Stimulated activated CD4-positive, alpha-beta T cell treated with anti-CD3 and anti-CD28 coated beads, Interleukin-12 subunit alpha, Interleukin-12 subunit beta, amount 100 ng/mL, for 48 hours (primary cell): Measurements from ENCODE around the gene TNN.
"Not testable (repeated sequence)": the region's sequence is repeated elsewhere in the genome, so short reads cannot be mapped to it uniquely, and the experiment has no call there.

Source experiments
- DNase-seq, 3 donors: peaks; one replicate each; pipeline ENCODE4 v3.0.0-alpha.2; 2020; ENCODE audit warnings: low read depth in 2 of 3, low spot score in 1 of 3

TNN gene

DNA sequence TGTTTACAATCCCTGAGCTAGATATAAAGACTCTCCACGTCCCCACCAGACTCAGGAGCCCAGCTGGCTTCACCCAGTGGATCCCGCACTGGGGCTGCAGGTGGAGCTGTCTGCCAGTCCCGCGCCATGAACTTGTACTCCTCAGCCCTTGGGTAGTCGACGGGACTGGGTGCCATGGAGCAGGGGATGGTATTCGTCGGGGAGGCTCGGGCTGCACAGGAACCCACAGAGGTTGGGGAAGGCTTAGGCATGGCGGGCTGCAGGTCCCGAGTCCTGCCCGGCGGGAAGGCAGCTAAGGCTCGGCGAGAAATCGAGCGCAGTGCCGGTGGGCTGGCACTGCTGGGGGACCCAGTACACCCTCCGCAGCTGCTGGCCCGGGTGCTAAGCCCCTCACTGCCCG lies 34.5 kb downstream of the TNN start:
- not testable (repeated sequence) for DNase-seq

DNA sequence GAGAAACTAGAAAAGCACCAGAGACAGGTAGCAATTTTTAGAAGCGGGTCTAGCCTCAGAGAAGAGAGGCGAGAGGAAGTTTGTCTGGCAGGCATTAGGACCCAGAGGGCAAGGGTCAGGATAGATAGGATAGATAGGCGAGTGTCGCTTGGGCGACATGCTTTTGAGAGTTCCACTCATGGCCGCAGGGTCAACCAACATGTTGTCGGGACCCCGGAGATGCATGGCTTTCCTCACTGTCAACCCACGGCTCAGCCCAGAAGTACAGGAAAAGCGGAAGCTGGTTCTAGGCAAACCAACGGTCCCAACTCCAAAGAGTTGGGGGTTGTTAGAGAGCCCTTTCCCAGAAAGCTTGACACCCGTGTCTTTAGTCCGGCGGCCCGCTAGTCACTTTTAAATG lies 38.9 kb downstream of the TNN start:
- DNase-seq: not testable (repeated sequence)

DNA sequence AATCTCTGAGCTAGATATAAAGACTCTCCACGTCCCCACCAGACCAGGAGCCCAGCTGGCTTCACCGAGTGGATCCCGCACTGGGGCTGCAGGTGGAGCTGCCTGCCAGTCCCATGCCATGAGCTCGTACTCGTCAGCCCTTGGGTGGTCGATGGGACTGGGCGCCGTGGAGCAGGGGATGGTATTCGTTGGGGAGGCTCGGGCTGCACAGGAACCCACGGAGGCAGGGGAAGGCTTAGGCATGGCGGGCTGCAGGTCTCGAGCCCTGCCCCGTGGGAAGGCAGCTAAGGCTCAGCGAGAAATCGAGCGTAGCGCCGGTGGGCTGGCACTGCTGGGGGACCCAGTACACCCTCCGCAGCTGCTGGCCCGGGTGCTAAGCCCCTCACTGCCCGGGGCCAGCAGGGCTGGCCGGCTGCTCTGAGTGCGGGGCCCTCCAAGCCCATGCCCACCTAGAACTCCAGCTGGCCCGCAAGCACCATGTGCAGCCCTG lies 40.7 kb downstream of the TNN start:
- not testable (repeated sequence) for DNase-seq

DNA sequence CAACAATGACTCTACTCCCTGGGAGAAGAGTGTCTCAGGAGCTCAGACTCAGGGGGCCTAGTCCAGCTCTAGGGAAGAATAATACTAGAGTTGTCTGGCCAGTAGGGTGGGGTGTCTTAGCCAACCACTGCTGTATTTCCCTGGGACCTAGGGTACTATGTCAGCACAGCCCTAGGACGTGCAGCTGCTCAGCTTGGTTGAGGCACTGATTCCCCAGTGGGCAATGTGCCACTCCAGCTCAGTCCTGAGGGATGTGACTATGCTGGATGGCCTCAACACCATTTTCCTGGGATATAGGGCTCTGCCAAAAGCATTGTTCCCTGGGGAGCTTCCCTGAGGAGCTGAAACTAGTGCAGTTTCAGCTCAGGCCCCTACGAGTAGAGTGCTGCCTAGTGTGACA lies 47.4 kb downstream of the TNN start:
- no peak for DNase-seq

DNA sequence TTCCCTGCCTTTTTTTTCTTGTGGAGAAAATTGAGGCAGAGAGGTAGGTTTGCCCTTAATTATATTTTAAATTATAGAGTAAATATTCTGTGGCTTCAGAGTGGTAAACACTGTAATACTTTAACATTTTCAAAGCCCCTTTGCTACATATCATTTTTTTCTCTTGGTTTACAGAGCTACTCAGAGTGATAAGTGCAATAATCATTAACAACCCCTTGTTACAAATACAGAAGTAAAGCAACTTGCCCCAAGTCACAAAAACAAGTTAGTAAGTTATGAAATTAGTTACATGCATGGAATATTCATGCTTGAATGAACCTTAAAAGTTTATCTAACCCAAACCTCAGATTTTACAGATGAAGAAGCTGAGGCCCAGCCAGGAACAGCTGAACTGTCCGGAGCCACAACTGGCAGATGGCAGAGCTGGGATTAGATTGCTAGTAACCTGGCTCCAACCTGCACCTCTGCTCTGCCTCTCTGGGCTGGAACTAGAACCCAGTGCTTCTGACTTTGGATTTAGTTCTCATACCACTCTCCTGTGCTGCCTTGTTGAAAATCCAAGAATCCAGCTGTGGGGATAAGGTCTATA lies 48.7 kb downstream of the TNN start:
- DNase-seq: no peak

DNA sequence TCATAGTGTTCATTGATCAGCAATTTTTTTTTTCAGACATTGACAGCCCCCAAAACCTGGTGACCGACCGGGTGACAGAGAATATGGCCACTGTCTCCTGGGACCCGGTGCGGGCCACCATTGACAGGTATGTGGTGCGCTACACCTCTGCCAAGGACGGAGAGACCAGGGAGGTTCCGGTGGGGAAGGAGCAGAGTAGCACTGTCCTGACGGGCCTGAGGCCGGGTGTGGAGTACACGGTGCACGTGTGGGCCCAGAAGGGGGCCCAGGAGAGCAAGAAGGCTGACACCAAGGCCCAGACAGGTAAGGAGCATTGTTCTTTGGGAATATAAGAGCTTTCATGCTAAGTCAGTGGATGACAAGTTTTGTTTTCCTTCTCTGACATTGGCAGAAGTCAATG lies 49.3 kb downstream of the TNN start:
- DNase-seq: no peak

DNA sequence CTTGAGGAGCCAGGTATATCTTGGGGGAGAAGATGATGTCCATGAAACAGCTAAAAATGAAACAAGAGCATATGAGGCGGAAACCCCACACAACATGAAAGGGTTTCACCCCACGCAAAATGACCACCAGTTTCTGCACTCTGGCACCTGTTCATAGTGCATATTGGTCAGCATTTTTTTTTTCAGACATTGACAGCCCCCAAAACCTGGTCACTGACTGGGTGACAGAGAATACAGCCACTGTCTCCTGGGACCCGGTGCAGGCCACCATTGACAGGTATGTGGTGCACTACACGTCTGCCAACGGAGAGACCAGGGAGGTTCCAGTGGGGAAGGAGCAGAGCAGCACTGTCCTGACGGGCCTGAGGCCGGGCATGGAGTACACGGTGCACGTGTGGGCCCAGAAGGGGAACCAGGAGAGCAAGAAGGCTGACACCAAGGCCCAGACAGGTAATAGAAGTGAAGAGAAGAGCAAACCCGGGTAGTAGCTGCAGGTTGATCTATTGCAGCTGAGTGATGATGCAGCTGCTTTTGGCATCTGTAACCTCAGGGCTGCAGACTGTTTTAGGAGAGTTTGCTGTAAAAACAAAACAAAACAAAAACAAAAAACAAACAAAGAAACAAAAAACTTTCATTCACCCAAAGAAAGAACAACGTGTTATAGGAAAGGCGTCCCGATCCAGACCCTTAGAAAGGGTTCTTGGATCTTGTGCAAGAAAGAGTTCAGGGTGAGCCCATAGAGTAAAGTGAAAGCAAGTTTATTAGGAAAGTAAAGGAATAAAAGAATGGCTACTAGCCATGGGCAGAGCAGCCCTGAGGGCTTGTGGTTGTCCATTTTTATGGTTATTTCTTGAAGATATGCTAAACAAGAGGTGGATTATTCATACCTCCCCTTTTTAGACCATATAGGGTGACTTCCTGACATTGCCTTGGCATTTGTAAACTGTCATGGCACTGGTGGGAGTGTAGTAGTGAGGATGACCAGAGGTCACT lies 51.0 kb downstream of the TNN start:
- DNase-seq: no peak

DNA sequence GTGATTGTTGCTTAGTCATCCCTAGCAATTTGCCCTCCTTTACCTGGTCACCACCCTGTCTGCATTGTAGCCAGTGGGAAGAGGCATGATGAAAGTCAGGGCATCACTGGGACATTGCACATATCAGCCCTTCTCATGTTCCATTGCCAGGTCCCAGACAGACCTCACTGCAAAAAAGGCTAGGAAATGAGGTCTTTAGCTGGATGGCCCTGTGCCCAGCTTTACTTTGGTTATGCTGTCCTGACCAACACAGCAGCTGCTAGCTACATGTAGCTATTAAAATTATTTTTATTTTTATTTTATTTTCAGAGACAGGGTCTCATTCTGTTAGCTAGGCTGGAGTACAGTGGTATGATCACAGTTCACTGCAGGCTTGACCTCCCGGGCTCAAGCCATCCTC lies 52.9 kb downstream of the TNN start:
- no peak for DNase-seq

DNA sequence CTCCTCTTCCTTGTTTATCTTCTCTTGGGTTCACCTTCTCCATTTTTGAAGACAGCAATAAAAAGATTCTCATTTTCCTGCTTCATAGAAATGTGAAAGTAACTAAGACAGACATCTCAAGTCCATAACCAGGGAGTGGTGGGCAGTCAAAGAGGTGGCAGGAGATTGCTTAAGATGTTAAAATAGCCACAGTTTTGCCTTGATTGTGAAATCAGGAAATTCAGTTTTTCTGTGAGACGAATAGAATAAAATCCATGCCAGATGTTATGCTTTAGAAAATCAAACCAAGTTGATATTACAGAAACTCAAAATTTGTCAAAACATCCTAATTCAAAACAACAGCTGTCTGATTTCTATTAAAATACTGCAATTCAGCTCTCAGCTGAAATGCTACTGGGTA lies 57.2 kb downstream of the TNN start:
- DNase-seq: no peak

DNA sequence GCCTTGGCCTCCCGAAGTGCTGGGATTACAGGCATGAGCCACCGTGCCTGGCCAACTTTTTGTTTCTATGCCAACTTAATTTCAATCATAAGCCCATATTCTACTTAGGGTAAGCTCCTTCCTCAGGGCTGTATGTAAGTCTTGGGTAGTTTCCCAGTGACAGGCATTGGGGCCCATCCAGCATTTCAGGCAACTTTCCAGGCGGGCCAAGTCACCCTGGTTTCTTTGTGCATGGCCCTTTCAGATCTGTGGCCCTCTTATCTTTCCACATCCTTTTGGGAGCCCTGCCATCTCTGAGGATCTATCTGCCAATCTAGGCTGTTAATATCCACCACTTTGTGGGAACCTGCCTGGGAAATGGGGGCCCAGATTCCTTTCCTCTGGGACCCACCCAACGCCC lies 58.7 kb downstream of the TNN start:
- no peak for DNase-seq

DNA sequence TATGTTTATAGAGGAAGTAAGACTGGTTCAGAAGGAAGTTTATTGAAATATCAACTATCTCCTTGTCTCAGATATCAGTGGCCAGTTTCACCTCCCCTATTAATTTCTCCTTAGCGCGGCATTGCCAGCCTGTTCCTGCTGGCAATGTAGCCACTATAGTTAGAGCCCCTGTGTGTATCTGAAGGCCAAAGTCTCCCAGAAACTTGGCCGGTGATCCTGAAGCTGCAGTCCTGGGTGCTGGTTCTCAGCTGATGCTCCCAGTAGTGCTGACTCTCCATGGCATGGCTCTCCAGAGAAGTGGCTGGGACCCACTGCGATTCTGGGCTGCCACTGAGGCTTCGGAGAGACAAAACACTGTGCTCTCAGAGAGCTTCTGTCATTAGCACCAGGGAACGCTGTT lies 59.9 kb downstream of the TNN start:
- no peak for DNase-seq

DNA sequence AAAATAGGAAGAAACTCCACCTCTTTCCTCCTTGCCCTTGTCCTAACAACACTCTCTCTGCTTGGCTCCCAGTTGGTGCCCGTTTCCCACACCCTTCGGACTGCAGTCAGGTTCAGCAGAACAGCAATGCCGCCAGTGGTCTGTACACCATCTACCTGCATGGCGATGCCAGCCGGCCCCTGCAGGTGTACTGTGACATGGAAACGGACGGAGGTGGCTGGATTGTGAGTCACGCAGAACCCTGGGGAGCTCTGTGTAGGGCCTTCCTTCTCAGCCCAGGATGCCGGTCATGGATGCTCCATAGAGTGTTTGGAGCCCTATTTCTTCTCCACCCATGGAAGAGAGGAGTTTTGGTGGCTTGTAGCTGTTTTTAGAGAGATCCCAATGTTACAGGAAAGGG lies 60.9 kb downstream of the TNN start:
- no peak for DNase-seq

DNA sequence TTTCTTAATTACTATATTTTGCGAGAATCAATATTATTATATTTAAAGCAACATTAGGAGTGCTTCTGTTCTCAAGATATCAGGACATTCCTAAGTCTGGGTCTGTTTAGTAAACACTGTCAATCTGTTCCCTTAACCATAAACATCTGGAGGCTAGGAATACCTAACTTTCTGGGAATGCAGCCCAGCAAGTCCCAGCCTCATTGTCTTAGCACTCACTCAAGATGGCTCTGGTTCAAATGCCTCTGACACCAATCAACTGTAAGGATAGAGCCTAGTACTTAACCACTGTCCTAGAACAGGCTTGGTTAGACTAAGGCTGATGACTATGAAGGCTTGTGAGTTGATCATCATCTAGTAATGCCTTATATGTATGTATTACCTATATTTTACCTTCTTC lies 61.5 kb downstream of the TNN start:
- DNase-seq: no peak

DNA sequence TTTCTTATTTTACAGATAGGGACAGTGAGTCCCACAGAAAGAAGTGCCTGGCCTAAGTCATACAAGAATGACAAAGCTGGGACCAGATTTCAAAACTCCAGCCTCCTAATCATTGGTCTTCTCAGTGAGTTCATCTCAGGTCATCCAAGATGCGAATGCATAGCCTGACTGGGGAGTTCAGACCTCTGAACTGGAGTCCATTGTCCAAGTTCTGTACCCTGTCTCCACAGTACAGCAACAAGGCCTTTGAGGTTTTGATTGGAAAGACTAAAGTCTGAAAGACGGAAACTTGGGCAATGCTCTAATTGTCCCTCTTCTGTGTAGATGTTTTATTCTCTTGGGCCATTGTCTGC lies 62.0 kb downstream of the TNN start:
- DNase-seq: no peak

DNA sequence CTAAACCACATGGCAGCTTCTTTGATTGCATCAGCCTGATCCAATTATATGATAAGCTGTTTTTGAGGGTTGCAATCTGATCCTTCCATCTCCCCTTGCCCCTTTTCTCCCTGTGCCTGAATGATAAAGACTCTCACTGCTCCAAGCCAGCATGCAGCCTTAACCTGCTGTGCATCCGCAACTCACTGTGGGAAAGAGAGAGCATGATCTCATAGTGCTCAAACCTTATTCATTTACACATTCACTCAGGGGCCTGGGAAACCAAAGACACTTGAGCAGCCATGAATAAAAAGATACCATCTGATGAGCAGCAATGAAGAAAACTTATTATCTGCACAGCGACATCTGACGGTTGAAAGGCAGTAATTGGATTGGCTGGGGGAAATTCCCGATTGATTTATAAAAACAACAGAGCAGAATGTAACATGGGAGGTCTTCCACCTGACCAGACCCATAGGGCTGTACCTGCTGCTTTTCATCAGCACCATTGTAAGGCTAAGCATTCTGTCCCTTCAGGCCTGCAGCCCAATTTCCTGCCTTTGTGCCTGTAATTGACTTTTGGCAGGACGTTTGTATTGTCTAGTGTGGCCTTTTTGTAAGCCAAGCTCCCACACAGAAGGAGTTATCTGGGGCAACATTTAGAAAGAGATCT lies 62.5 kb downstream of the TNN start:
- DNase-seq: no peak

DNA sequence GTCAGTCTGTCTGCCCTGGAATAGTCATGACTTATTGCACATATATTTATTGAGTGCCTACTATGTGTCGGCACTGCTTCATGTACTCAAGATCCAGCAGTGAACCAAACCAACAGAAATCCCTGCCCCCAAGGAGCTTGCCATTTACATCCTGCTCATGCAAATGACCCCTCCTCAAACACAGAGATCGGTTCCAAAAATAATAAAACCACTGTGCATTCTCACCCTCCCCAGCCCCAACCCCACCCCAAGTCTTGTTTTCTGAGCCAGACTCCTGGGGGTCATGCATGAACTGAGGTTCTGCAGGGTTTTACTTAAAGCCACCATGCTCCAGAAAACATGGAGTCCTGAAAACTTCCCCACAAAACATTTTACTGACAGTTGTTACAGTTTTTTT lies 63.0 kb downstream of the TNN start:
- DNase-seq: no peak

DNA sequence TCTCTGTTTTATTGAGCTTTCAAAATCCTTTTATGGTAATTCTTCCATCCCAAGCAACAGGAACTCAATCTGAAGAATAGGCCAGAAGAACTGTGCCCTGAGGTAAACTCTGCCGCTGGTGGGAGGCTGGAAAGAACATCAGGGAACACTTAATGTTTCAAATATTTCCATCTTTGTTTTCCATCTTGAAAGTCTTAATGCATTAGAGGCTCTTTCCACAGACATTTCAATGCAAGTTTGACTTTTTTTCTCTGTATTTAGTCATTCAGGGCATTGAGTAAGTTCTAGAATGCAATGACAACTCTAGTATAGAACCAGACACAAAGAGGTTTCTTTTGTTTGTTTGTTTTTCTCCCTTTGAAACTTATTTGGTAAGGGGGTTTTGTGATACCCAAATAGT lies 63.5 kb downstream of the TNN start:
- DNase-seq: no peak

DNA sequence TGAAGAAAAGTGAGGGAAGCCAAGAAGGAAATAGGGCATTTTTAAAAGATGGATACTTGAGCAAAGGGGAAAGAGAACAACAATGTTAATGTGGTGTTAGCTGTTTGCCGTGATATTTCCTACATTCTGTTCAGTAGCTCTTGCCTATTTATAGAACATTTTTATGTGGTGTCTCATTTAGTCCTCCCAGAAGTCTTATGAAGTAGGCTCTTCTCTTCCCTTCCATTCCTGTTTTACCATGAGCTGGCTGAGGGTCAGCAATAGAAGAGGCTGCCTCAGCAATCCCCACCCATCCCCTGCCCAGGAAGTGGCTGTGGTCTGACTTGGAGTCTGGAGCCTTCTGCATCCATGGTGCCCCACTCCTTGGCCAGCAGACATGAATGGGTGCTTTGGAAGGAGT lies 64.8 kb downstream of the TNN start:
- DNase-seq: no peak

DNA sequence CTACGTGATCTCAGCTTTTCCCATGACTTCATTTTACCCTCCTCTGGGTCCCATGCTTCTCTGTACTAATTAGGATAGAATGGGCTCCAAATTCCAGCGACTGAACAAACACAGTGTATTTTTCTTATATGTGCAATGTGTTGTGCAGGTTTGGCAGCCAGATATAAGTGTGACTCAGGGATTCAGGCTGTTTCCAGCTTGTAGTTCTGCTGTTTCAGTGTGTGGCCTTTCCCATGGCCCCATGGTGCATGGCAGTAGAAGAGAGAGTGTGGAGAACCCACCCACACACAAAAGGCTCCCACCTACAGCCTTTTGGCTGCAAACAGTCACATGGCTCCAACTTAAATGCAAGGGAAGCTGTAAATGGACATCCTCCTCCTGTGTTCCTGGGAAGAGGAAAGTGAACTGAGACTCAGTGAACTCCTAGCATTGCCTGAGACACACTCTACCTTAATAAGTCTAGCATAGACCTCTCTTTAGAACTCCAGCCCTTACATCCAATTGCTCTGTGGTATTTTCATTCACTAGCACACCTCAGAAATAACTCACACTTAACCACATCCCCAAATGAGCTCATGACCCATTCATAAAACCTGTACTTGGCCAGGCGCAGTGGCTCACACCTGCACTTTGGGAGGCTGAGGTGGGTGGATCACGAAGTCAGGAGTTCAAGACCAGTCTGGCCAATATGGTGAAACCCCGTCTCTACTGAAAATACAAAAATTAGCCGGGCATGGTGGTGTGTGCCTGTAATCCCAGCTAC lies 66.2 kb downstream of the TNN start:
- DNase-seq: no peak

DNA sequence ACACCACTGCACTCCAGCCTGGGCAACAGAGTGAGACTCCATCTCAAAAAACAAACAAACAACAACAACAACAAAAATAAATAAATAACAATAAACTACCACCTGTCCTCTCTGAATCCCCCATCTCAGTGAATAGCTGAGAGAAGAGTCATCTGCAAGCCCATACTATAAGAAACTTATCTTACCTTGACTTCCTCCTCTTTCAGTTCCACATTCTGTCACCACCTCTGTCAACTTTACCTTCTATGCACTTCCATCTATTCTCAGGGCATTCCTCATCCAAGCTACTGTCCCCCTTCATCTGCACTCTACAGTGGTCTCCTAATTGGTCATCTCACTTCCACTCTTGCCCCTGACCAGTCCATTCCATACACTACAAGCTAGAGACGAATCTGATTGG lies 66.9 kb downstream of the TNN start:
- no peak for DNase-seq

DNA sequence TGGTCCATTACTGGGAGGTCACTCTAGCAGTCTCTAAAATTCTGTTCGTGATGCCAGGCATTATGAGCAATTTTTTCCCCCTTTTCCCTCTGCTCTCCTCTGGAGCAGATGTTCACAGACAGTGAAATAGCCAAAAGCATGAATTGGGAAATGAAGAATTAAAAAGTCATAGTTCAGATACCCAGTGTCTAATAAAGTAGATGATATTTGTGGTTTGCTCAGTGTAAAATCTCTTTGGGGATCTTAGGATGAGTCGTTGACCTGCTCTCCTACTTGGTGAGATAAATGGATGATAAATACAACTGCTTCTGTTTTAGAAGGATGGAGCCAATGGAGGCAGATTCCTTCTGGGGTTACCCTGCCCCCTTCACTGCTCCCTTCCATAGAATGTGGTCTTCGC lies 68.6 kb downstream of the TNN start:
- DNase-seq: no peak
